ENCODE data around the gene HIPK2.

The HIPK2 gene

DNA sequence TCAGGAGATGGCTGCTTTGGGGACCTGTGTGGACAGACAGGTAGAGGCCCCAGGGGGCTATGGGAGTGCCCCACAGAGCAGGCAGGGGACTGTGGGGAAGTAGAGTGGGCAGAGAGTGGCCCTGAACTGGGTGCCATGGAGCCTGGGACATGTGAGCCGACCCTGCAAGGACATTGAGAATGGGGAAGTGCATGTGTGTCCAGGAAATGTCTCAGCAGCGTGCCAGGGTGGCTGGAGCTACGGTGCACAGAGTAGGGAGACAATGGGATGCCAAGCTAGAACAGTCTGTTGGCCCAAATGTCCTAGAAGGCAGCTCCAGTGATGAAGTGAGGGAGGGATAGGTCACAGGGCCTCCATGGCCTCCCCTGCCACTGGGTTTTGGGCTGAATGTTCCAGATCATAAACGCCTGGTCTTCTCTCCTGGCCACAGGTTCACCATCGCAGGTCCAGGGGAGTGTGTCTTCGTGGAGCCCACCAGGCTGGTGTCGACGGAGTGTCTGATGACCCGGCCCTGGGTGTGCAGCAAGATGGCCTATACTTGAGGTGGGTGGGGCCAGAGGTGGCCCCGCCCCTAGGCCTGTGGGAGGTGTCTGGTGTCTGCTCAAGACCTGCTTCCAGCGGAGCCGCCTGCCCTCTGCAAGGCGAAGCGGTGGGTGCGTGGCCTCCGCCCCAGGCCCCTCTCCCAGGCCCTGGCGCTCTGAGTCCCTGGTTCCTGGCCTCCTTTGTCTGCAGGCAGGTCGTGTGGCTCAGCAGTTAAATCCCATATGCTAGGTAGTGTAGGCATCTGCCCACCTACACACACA is 233.8 kb downstream of the HIPK2 start:
- DNase-seq (ENCODE audit: low spot score) = no peak
- POLR2A ChIA-PET (ENCODE audit: low non-redundant PET) = interaction anchor here (0.6 kb wide), 1 partner anchor 436 kb away, joined by 4 read pairs; no protein-coding TSS in a partner anchor
- TF ChIP-seq, protein P1, sequence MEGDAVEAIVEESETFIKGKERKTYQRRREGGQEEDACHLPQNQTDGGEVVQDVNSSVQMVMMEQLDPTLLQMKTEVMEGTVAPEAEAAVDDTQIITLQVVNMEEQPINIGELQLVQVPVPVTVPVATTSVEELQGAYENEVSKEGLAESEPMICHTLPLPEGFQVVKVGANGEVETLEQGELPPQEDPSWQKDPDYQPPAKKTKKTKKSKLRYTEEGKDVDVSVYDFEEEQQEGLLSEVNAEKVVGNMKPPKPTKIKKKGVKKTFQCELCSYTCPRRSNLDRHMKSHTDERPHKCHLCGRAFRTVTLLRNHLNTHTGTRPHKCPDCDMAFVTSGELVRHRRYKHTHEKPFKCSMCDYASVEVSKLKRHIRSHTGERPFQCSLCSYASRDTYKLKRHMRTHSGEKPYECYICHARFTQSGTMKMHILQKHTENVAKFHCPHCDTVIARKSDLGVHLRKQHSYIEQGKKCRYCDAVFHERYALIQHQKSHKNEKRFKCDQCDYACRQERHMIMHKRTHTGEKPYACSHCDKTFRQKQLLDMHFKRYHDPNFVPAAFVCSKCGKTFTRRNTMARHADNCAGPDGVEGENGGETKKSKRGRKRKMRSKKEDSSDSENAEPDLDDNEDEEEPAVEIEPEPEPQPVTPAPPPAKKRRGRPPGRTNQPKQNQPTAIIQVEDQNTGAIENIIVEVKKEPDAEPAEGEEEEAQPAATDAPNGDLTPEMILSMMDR (conservative IDR thresholded peaks at IDR 0.05; ENCODE audit: low read depth) = no peak
- CTCF ChIA-PET = no interaction called here
- no peak overlapping the region for H3K27ac ChIP-seq

DNA sequence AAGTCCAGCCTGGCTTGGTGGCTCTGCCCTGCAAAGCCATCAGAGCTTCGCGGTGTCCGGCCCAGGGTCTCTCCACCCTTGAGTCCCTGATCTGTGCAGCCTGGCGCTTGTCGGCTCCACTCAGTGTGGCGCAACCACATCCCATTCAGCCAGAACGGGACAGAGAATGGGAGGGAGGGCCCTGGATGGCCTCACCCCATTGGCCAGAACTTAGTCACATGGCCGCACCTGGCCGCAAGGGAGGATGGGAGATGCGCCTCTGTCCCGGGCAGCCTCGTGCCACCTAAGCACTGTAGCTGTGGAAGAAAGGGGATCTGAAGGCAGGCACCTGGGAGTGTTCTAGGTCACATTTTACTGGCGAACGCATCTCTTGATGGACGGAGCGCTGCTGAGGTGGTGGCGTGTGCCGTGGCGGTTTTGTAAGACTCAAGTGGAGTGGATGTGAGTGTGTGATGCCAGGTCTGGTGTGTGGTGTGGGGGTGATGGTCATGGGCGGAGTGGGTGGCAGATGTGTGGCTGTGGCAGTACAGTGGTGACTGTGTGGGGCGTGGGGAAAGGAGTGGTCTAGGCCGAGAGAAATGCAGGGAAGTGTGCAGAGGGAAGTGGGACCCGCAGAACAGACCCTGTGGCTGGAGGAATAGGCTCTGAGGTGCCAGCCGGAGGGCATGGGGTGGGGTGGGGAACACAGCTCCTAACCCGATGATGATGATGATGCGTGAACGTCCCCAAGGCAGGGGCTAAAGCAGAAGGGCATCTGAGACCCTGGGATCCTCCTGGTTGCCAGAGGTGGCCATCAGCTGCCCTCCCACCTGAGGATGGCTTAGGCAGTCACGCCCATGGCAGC is 235.3 kb downstream of the HIPK2 start:
- POLR2A ChIA-PET (ENCODE audit: low non-redundant PET) = no interaction called here
- no peak overlapping the region for H3K27ac ChIP-seq
- CTCF ChIA-PET = no interaction called here
- DNase-seq (ENCODE audit: low spot score) = no peak
- TF ChIP-seq, protein P1 (conservative IDR thresholded peaks at IDR 0.05; ENCODE audit: low read depth) = no peak

DNA sequence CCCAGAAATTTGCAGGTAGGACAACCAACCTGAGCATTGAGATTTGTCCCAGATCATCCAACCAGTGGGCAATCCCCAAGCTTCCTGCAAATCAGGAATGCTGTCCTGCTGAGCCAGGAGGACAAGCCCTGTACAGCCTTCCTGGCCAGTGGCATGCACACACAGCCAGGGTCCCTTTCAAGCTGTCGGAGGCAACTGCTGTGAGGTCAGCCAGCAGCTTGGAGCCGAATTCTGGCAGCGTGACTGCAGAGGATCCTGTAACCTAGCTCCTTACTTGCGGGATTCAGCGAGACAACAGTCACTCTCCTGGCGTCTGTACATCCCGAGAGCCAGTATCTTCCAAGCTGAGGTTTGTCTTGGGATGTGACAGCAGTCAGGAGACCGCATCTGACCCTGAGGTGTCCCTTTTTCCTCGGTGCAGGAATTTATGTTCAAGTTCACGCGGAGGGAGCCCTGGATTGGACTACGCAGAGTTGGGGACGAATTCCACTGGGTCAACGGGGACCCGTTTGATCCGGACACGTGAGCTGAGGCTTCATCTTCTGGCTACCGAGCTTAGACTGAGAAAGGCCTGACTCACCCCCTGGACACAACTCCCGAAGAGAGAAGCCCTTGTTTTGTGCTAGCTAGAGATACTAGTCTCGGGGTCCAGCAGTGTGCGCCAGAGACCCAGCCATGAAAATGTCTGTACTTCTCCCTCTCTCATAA is 236.0 kb downstream of the HIPK2 start:
- POLR2A ChIA-PET (ENCODE audit: low non-redundant PET) = no interaction called here
- CTCF ChIA-PET = no interaction called here
- TF ChIP-seq, protein P1 (conservative IDR thresholded peaks at IDR 0.05; ENCODE audit: low read depth) = no peak

DNA sequence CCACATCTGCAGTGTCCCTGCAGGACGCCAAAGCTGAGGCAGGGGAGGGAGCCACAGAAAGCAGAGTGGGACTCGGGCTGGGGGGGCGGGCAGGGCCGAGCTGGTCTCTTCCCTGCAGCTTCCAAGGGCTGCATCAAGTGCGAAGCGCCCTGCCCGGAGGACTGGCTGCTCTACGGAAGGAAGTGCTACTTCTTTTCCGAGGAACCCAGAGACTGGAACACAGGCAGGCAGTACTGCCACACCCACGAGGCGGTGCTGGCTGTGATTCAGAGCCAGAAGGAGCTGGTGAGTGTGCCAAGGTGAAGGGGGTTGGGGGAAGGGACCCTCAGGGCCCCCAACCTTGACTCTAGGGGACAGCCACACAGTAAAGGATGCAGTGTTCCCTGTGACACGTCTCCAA is 237.6 kb downstream of the HIPK2 start:
- TF ChIP-seq, protein P1 (conservative IDR thresholded peaks at IDR 0.05; ENCODE audit: low read depth) = no peak
- DNase-seq (ENCODE audit: low spot score) = no peak
- ChIA-PET POLR2A (ENCODE audit: low non-redundant PET) (no interaction called here), CTCF (no interaction called here)
- no peak overlapping the region for H3K27ac ChIP-seq

More for the DNA sequence above, 236.0 kb downstream of the HIPK2 start:
- H3K27ac ChIP-seq = no peak overlapping the region
- DNase-seq (ENCODE audit: low spot score) = no peak

DNA sequence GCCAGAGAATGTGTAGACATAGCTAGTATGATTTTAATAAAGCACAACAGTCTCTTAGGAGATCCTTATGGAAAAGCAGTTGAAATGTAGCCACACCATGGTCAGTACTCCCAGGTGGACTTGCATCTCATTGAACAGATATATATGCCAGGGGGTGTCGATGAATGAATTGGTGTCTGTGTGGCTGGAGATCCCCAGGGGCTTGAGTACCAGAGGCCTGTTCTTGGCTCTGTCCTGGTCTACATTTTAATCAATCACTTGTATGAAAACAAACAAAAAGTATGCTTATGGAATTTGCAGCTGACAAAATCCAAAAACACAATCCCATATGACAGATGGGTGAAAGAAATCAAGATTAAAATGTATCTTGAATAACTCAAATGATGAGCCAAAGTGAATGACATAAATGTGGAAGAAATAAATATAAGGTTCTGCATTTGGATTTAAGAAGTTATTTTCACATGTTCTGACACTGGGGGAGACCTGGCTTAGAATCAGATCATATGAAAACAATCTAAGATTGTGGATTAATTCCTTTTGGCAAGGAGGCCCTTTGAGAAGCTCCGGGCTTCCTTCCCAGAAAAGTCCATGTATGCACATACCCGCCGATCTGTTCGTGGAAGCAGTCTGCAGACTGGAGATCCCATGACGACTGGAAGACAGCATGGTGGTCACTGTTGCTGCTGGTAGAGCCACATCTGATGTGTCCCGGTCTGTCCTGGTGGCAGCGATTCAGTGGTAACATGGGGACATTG is 238.7 kb downstream of the HIPK2 start:
- H3K27ac ChIP-seq = no peak overlapping the region
- ChIA-PET POLR2A (ENCODE audit: low non-redundant PET) (no interaction called here), CTCF (no interaction called here)
- DNase-seq (ENCODE audit: low spot score) = no peak
- TF ChIP-seq, protein P1 (conservative IDR thresholded peaks at IDR 0.05; ENCODE audit: low read depth) = no peak

DNA sequence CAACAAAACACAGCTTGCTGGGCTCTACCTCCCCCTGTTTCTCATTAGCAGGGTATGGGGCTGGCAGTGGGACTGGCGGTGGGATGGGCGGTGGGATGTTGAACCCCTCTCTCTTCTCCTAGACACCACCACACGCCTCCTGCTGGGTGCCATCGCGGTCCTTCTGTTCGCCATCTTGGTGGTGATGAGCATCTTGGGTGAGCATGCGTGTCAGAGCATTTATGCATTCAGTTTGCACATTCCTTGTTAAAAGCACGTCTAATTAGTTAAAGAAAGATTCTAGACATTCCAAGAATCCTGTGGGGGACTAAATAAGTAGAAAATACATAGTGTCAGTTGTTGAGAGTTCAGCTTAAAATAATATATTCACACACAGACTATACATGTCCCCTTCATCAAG is 241.6 kb downstream of the HIPK2 start:
- no peak for DNase-seq (ENCODE audit: low spot score)
- CTCF ChIA-PET = no interaction called here
- POLR2A ChIA-PET (ENCODE audit: low non-redundant PET) = no interaction called here
- TF ChIP-seq, protein P1 (conservative IDR thresholded peaks at IDR 0.05; ENCODE audit: low read depth) = no peak
- H3K27ac ChIP-seq = no peak overlapping the region
